Occipital lobe (tissue), 2 donors: ENCODE measurements around the gene DMAP1. TPM values are rescaled to one million over a fixed set of nuclear protein-coding genes. Genes with fewer than 3 reads are reported as not detected.
A peak's percentile ranks its signal among the peaks of the same experiment; 100 is the strongest.
"Not testable (repeated sequence)": the region's sequence is repeated elsewhere in the genome, so short reads cannot be mapped to it uniquely, and the experiment has no call there.

Source experiments
- DNase-seq: peaks from one replicate; lab custom pipeline; 2025; lab: John Stamatoyannopoulos, UW
- total RNA-seq: library from RNA; depleted of rRNA; stranded (reverse); fragments of >200 nt; gene quantifications from one replicate; pipeline ENCODE4 v1.2.3, GENCODE V29; 2014

The DMAP1 gene
- total RNA-seq, result 31.5 TPM

- DNase-seq, result peak; percentile 90
Observed at GRCh38 chr1:44213222-44214112, at the start of gene DMAP1. TSS of gene DMAP1 (plus strand) at chr1:44213471. CDS start at chr1:44213754, 283 bp downstream.

GRCh38 chr1:44168520-44169098 is 44.7 kb upstream of the DMAP1 start:
- no peak for DNase-seq

GRCh38 chr1:44170281-44170823 is 42.9 kb upstream of the DMAP1 start:
- DNase-seq, result no peak

- no peak for DNase-seq
Observed at GRCh38 chr1:44174630-44175029, 38.6 kb upstream of the DMAP1 start.

- DNase-seq, result no peak
Observed at GRCh38 chr1:44200336-44200735, 12.9 kb upstream of the DMAP1 start.

GRCh38 chr1:44206545-44206944 is 6.7 kb upstream of the DMAP1 start:
- DNase-seq, result not testable (repeated sequence)

GRCh38 chr1:44208226-44208625 is 5.0 kb upstream of the DMAP1 start:
- no peak for DNase-seq

- DNase-seq, result no peak
Observed at GRCh38 chr1:44210595-44210994, 2.7 kb upstream of the DMAP1 start.

GRCh38 chr1:44212355-44213221 is 683 bp upstream of the DMAP1 start:
- no peak for DNase-seq

GRCh38 chr1:44217809-44218410 is 4.6 kb downstream of the DMAP1 start:
- peak; percentile 52 for DNase-seq

- DNase-seq, result no peak
Observed at GRCh38 chr1:44218503-44219300, 5.4 kb downstream of the DMAP1 start.

GRCh38 chr1:44219301-44219626 is 6.0 kb downstream of the DMAP1 start:
- DNase-seq, result no peak

- no peak for DNase-seq
Observed at GRCh38 chr1:44220001-44220751, 6.9 kb downstream of the DMAP1 start.

GRCh38 chr1:44220755-44221154 is 7.5 kb downstream of the DMAP1 start:
- DNase-seq, result no peak

GRCh38 chr1:44221769-44222168 is 8.5 kb downstream of the DMAP1 start:
- no peak for DNase-seq

- DNase-seq, result no peak
Observed at GRCh38 chr1:44222397-44223186, 9.3 kb downstream of the DMAP1 start.

- no peak for DNase-seq
Observed at GRCh38 chr1:44223187-44223610, 9.9 kb downstream of the DMAP1 start.

GRCh38 chr1:44225761-44226160 is 12.5 kb downstream of the DMAP1 start:
- no peak for DNase-seq

- no peak for DNase-seq
Observed at GRCh38 chr1:44227211-44227610, 13.9 kb downstream of the DMAP1 start.
